Heart left ventricle (tissue), 16 donors: ENCODE results near the gene CDON. TPM values are rescaled to one million over a fixed set of nuclear protein-coding genes. Genes with fewer than 3 reads are reported as not detected.

Experiments used
- ATAC-seq, 4 donors: fragments of 200-7000 bp; cut with Tn5 transposase; one replicate each; pipeline ENCODE4 v1.9.1; 2020 to 2022; ENCODE audit warnings: moderate library complexity in 4 of 4, mild to moderate bottlenecking in 3 of 4, moderate number of reproducible peaks in 1 of 4
- DNase-seq, 5 donors: peaks; one replicate each; pipeline ENCODE4 v3.0.0-alpha.2; 2020
- H3K27ac ChIP-seq, 12 donors: fragments of 200-600 bp; sonication (generic) in 4 of 12; one replicate each; pipeline versions ENCODE4 v1.5.0 to v1.8.0; 2016 to 2022; ENCODE audit warnings: mild to moderate bottlenecking in 2 of 12
- H3K27me3 ChIP-seq, 9 donors: fragments of 200-600 bp; sonication (generic) in 2 of 9; one replicate each; pipeline versions ENCODE4 v1.5.1 to v1.8.0; 2016 to 2022; ENCODE audit warnings: mild to moderate bottlenecking in 3 of 9
- H3K36me3 ChIP-seq, 9 donors: fragments of 200-600 bp; sonication (generic) in 2 of 9; one replicate each; pipeline versions ENCODE4 v1.5.0 to v1.8.0; 2018 to 2022; ENCODE audit warnings: mild to moderate bottlenecking in 2 of 9
- H3K4me1 ChIP-seq, 12 donors: fragments of 200-600 bp; sonication (generic) in 4 of 12; one replicate each; pipeline versions ENCODE4 v1.5.0 to v1.8.0; 2016 to 2022; ENCODE audit warnings: mild to moderate bottlenecking in 3 of 12
- H3K4me3 ChIP-seq, 12 donors: fragments of 200-600 bp; sonication (generic) in 4 of 12; one replicate each; pipeline versions ENCODE4 v1.5.0 to v1.8.0; 2017 to 2022; ENCODE audit warnings: mild to moderate bottlenecking in 9 of 12, moderate library complexity in 4 of 12
- H3K9me3 ChIP-seq, 12 donors: fragments of 200-600 bp; sonication (generic) in 4 of 12; one replicate each; pipeline versions ENCODE4 v1.5.0 to v1.8.0; 2016 to 2022; ENCODE audit warnings: mild to moderate bottlenecking in 1 of 12
- POLR2A ChIP-seq, 2 donors: fragments of 450-650 bp; IDR thresholded peaks; one replicate each; pipeline ENCODE4 v1.6.1; 2017; ENCODE audit warnings: antibody characterized with exemption in 2 of 2, mild to moderate bottlenecking in 2 of 2, moderate library complexity in 2 of 2
- WGBS, 4 donors: extraction: QIAGEN DNeasy Blood & Tissue Kit in 2 of 4; methylation state at CpG; one replicate each; pipeline versions ENCODE4 v1.1.5 to v1.1.7; 2013 to 2018; 5-methylcytosine and 5-hydroxymethylcytosine counted together
- intact Hi-C, 10 donors: fragments of 100-400 bp; cut with DNase I; formaldehyde crosslinking; loops; one replicate each; pipeline versions ENCODE4 v1.11.1 to v1.14.2; 2022
- polyA plus RNA-seq, 2 donors: library from polyadenylated mRNA; stranded (reverse); fragments of 200-250 nt; gene quantifications; one replicate each; pipeline ENCODE4 v1.2.3, GENCODE V29; 2013
- total RNA-seq, 9 donors: library from RNA; depleted of rRNA in 2 of 9; stranded (reverse); fragments of >200 nt in 2 of 9; fragmentation: NEBNext Ultra II Directional in 3 of 9; extraction: Animal tissue kit (Norgen Biotek cat#: 25700) in 3 of 9; gene quantifications; one replicate each; pipeline versions ENCODE4 v1.1.0 to v1.2.4, GENCODE V29; 2016 to 2023
- TF ChIP-seq, protein P1 (sequence below), 12 donors: fragments of 200-600 bp; sonication (generic) in 4 of 12; IDR thresholded peaks; one replicate each; pipeline versions ENCODE4 v1.5.0 to v1.8.0; 2018 to 2022; ENCODE audit warnings: antibody characterized with exemption in 12 of 12, mild to moderate bottlenecking in 5 of 12
- donor health status: ischemic (EF 13 %, LVEDD 7.1; RV severe dilation, severe dysfunction).
- donor health status: healthy with polysubstance abuse.
- donor health status: DM: no; HTN: yes; CAD: no.
- donor health status: DM: no; HTN: no; CAD: no.
- donor health status: ischemic (EF 25% LVEDD 6.9; RV normal size, moderate dysfunction).
- donor health status: ischemic (EF 25% LVEDD 5.7; RV mildly dilated, moderate dysfunction).
- donor health status: healthy.
- donor health status: DM: yes; HTN: yes; CAD: no.
- donor health status: ischemic (EF 35%, LVEDD 5.7; RV mildly dilated, moderate dysfunction).
- donor health status: nonischemic (EF 11% LVEDD 7.7; RV severe dilation, severe dysfunction).
- donor health status: DM: yes; HTN: yes; CAD: no.
- donor health status: PGD.
- donor health status: ischemic (EF 29% LVEDD 5.4; RV normal size, mild dysfunction).
- donor health status: nonischemic (EF 23%, LVEDD 6.1; RV moderate dilation, normal function).

The CDON gene
- total and polyA plus RNA-seq, 11 donors: 1.2 to 51.5 (median 7.3) TPM

GRCh38 chr11:125956391-125957134 lies 106.1 kb downstream of the CDON start:
- Histone ChIP-seq H3K27ac (peak overlapping the region in 9 of 12 donors; percentile 12 to 57 (median 27)), H3K27me3 (no peaks in the 10 kb centered on the region), H3K4me3 (peak overlapping the region in 1 of 12 donors; percentile 1), H3K4me1 (peaks cover 0 to 23% (median 8%) of the 10 kb centered on the region in 12 donors), H3K9me3 (no peaks in the 10 kb centered on the region), H3K36me3 (peaks cover 0 to 23% (median 6%) of the 10 kb centered on the region in 9 donors)
- DNase-seq (peak in 4 of 5 donors; percentile 64 to 81 (median 68)), ATAC-seq (peak in 3 of 4 donors; percentile 71 to 81 (median 75))
- intact Hi-C loops: loop anchor here in 1 of 10 donors (10.0 kb wide), 1 partner anchor 108 kb away; the partner anchor contains the start of gene CDON
- 76 to 84% (median 80%) methylated on average over 22 of the region's 22 CpGs for WGBS, 4 donors
- TF ChIP-seq POLR2A (IDR thresholded peaks at IDR 0.05): no peak
- TF ChIP-seq, protein P1, sequence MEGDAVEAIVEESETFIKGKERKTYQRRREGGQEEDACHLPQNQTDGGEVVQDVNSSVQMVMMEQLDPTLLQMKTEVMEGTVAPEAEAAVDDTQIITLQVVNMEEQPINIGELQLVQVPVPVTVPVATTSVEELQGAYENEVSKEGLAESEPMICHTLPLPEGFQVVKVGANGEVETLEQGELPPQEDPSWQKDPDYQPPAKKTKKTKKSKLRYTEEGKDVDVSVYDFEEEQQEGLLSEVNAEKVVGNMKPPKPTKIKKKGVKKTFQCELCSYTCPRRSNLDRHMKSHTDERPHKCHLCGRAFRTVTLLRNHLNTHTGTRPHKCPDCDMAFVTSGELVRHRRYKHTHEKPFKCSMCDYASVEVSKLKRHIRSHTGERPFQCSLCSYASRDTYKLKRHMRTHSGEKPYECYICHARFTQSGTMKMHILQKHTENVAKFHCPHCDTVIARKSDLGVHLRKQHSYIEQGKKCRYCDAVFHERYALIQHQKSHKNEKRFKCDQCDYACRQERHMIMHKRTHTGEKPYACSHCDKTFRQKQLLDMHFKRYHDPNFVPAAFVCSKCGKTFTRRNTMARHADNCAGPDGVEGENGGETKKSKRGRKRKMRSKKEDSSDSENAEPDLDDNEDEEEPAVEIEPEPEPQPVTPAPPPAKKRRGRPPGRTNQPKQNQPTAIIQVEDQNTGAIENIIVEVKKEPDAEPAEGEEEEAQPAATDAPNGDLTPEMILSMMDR (IDR thresholded peaks at IDR 0.05): no peak

- no peak overlapping the region for H3K4me3 ChIP-seq
- no peak for DNase-seq
- H3K4me1 ChIP-seq: peaks cover under 1 to 28% (median 14%) of the 10 kb centered on the region in 12 donors
- 88 to 100% (median 95%) methylated on average over 2 of the region's 2 CpGs for WGBS, 4 donors
- peaks cover 0 to 16% (median 2%) of the 10 kb centered on the region in 9 donors for H3K36me3 ChIP-seq
- no peaks in the 10 kb centered on the region for H3K9me3 ChIP-seq
- intact Hi-C loops: loop anchor here in 1 of 10 donors (10.0 kb wide), 1 partner anchor 109 kb away; the partner anchor contains the start of gene CDON
- no peaks in the 10 kb centered on the region for H3K27me3 ChIP-seq
- TF ChIP-seq POLR2A (IDR thresholded peaks at IDR 0.05): no peak
- TF ChIP-seq, protein P1 (IDR thresholded peaks at IDR 0.05): no peak
- no peak for ATAC-seq
- peak overlapping the region in 8 of 12 donors; percentile 15 to 57 (median 28) for H3K27ac ChIP-seq
These were observed 106.8 kb downstream of the CDON start for GRCh38 chr11:125955856-125956255.

GRCh38 chr11:125954945-125955640 lies 107.6 kb downstream of the CDON start:
- ATAC-seq: no peak
- no peak for DNase-seq
- Histone ChIP-seq H3K27me3 (no peaks in the 10 kb centered on the region), H3K4me1 (peaks cover 3 to 31% (median 16%) of the 10 kb centered on the region in 12 donors), H3K4me3 (no peak overlapping the region), H3K36me3 (peaks cover 0 to 9% (median 0%) of the 10 kb centered on the region in 9 donors), H3K27ac (peak overlapping the region in 2 of 12 donors; percentile 35 to 55), H3K9me3 (no peaks in the 10 kb centered on the region)
- 91 to 95% (median 93%) methylated on average over 8 to 15 of the region's 15 CpGs for WGBS, 4 donors
- TF ChIP-seq POLR2A (IDR thresholded peaks at IDR 0.05): no peak
- TF ChIP-seq, protein P1 (IDR thresholded peaks at IDR 0.05): no peak
- intact Hi-C loops: loop anchor here in 1 of 10 donors (10.0 kb wide), 1 partner anchor 110 kb away; the partner anchor contains the start of gene CDON
